Calu3 (cell line): Measurements from ENCODE around the gene MED15. TPM values are rescaled to one million over a fixed set of nuclear protein-coding genes. Genes with fewer than 3 reads are reported as not detected.

ENCODE experiments used
- BruUV-seq: library from RNA; stranded (reverse); fragments of 400-500 nt; replicated peaks from 2 replicates; lab custom pipeline; 2021; lab: Mats Ljungman, UMichigan
- CTCF ChIA-PET: fragments of 300-600 bp; sonication (Branson Sonifier 250); formaldehyde crosslinking; loops from one replicate; lab custom pipeline; 2022; ENCODE audit warnings: antibody characterized with exemption; lab: Charles Lee
- DNase-seq: peaks from one replicate; pipeline ENCODE4 v3.0.0; 2022
- H3K27ac Mint-ChIP-seq: one replicate; pipeline ENCODE4 v1.8.0; 2022; ENCODE audit warnings: mixed read lengths; ENCODE audit not compliant: unreplicated experiment
- H3K27me3 Mint-ChIP-seq: one replicate; pipeline ENCODE4 v1.8.0; 2022; ENCODE audit warnings: mixed read lengths; ENCODE audit not compliant: unreplicated experiment
- H3K36me3 Mint-ChIP-seq: one replicate; pipeline ENCODE4 v1.8.0; 2022; ENCODE audit warnings: mild to moderate bottlenecking, moderate library complexity, mixed read lengths; ENCODE audit not compliant: insufficient read depth, unreplicated experiment
- H3K4me1 Mint-ChIP-seq: one replicate; pipeline ENCODE4 v1.8.0; 2022; ENCODE audit warnings: mild to moderate bottlenecking, low read depth, mixed read lengths; ENCODE audit not compliant: unreplicated experiment
- H3K4me3 Mint-ChIP-seq: one replicate; pipeline ENCODE4 v1.8.0; 2022; ENCODE audit warnings: mild to moderate bottlenecking, low read depth, moderate library complexity, mixed read lengths; ENCODE audit not compliant: unreplicated experiment
- H3K9me3 Mint-ChIP-seq: one replicate; pipeline ENCODE4 v1.8.0; 2022; ENCODE audit warnings: low read depth, mixed read lengths; ENCODE audit not compliant: unreplicated experiment
- CTCF ChIP-seq: fragments of 200-600 bp; IDR thresholded peaks from one replicate; pipeline ENCODE4 v1.8.0; 2022; ENCODE audit warnings: antibody characterized with exemption; ENCODE audit not compliant: unreplicated experiment
- intact Hi-C: fragments of 100-400 bp; cut with micrococcal nuclease; formaldehyde crosslinking; loops from one replicate; pipeline ENCODE4 v1.10.0; 2022; ENCODE audit not compliant: unreplicated experiment
- total RNA-seq: library from RNA; stranded (reverse); gene quantifications from 2 replicates; pipeline ENCODE4 v1.2.3, GENCODE V29; 2022

The MED15 gene
- total RNA-seq, 1 experiment from 2014 or later: 144 TPM

- Mint-ChIP-seq H3K27me3 (no peaks in the 10 kb centered on the region), H3K4me1 (peaks cover 25% of the 10 kb centered on the region), H3K36me3 (peaks cover 34% of the 10 kb centered on the region), H3K9me3 (no peaks in the 10 kb centered on the region), H3K4me3 (no peak overlapping the region), H3K27ac (no peak overlapping the region)
- no peak for TF ChIP-seq CTCF
- CTCF ChIA-PET: interaction anchor here (0.6 to 1.2 kb wide), 3 partner anchors 29 to 219 kb away, joined by 3 read pairs; no protein-coding TSS in a partner anchor
- no TSS peak for BruUV-seq
- no peak for DNase-seq
- intact Hi-C loops: no loop called here
These were observed 16.6 kb downstream of the MED15 start for GRCh38 chr22:20524004-20524481.

GRCh38 chr22:20525048-20525447, 17.6 kb downstream of the MED15 start:
- intact Hi-C loops: no loop called here
- Mint-ChIP-seq H3K36me3 (peaks cover 29% of the 10 kb centered on the region), H3K4me3 (no peak overlapping the region), H3K27ac (no peak overlapping the region), H3K9me3 (no peaks in the 10 kb centered on the region), H3K4me1 (peaks cover 30% of the 10 kb centered on the region), H3K27me3 (no peaks in the 10 kb centered on the region)
- no peak for TF ChIP-seq CTCF
- no peak for DNase-seq
- CTCF ChIA-PET: no interaction called here
- no TSS peak for BruUV-seq

GRCh38 chr22:20526305-20526627, 18.9 kb downstream of the MED15 start:
- DNase-seq: no peak
- Mint-ChIP-seq H3K36me3 (peaks cover 31% of the 10 kb centered on the region), H3K4me3 (no peak overlapping the region), H3K27ac (no peak overlapping the region), H3K4me1 (peaks cover 40% of the 10 kb centered on the region), H3K9me3 (no peaks in the 10 kb centered on the region), H3K27me3 (no peaks in the 10 kb centered on the region)
- intact Hi-C loops: no loop called here
- no peak for TF ChIP-seq CTCF
- no TSS peak for BruUV-seq
- CTCF ChIA-PET: interaction anchor here (1.2 kb wide), 1 partner anchor 9 kb away, joined by 3 read pairs; no protein-coding TSS in a partner anchor

GRCh38 chr22:20526628-20527355, 19.4 kb downstream of the MED15 start:
- H3K27me3 Mint-ChIP-seq: no peaks in the 10 kb centered on the region
- H3K36me3 Mint-ChIP-seq: peaks cover 37% of the 10 kb centered on the region
- no peaks in the 10 kb centered on the region for H3K9me3 Mint-ChIP-seq
- intact Hi-C loops: no loop called here
- no TSS peak for BruUV-seq
- peaks cover 45% of the 10 kb centered on the region for H3K4me1 Mint-ChIP-seq
- no peak for TF ChIP-seq CTCF
- DNase-seq: no peak
- CTCF ChIA-PET: interaction anchor here (1.2 kb wide), 1 partner anchor 9 kb away, joined by 3 read pairs; no protein-coding TSS in a partner anchor
- H3K4me3 Mint-ChIP-seq: no peak overlapping the region
- no peak overlapping the region for H3K27ac Mint-ChIP-seq
